Cardiac muscle cell (in vitro differentiated cells and primary cell): ENCODE results near the gene TMEM135. TPM values are rescaled to one million over a fixed set of nuclear protein-coding genes. Genes with fewer than 3 reads are reported as not detected.

Experiments
- DNase-seq, 2 donors: peaks; one replicate each; pipeline versions ENCODE4 v3.0.0 to v3.0.0-alpha.2; 2010 to 2017; ENCODE audit warnings: low read depth in 1 of 2, low spot score in 1 of 2
- H3K27ac ChIP-seq: fragments of 200-600 bp; sonication (generic); 2 replicates; pipeline ENCODE4 v1.5.1; 2016
- H3K27me3 ChIP-seq: fragments of 200-600 bp; sonication (generic); 2 replicates; pipeline ENCODE4 v1.6.0; 2016; ENCODE audit warnings: control low read depth
- H3K36me3 ChIP-seq: fragments of 200-600 bp; sonication (generic); 2 replicates; pipeline ENCODE4 v1.5.1; 2016; ENCODE audit warnings: control low read depth
- H3K4me1 ChIP-seq: fragments of 200-600 bp; sonication (generic); 2 replicates; pipeline ENCODE4 v1.8.1; 2017; ENCODE audit warnings: low read depth, mild to moderate bottlenecking, mixed run types
- H3K4me3 ChIP-seq: fragments of 200-600 bp; sonication (generic); 2 replicates; pipeline ENCODE4 v1.5.1; 2016; ENCODE audit warnings: mild to moderate bottlenecking
- H3K9me3 ChIP-seq: fragments of 200-600 bp; sonication (generic); 2 replicates; pipeline ENCODE4 v1.5.1; 2017; ENCODE audit warnings: low read depth, mild to moderate bottlenecking, control low read depth
- polyA plus RNA-seq: library from polyadenylated mRNA; unstranded; fragments of >200 nt; fragmentation: Nextera tagmentation; extraction: Ambion mirVana; gene quantifications from 2 replicates; pipeline ENCODE4 v1.2.1, GENCODE V29; 2016
- total RNA-seq: library from RNA; depleted of rRNA; stranded (reverse); fragments of >200 nt; gene quantifications from 2 replicates; pipeline ENCODE4 v1.2.3, GENCODE V29; 2016
- TF ChIP-seq, protein P1 (sequence below): IDR thresholded peaks from 2 replicates; pipeline ENCODE4 v1.5.1; 2012; ENCODE audit warnings: low read depth, mild to moderate bottlenecking, low read length

The TMEM135 gene
- total and polyA plus RNA-seq, 2 experiments from 2014 or later, result 25.2 to 28.8 TPM

DNA sequence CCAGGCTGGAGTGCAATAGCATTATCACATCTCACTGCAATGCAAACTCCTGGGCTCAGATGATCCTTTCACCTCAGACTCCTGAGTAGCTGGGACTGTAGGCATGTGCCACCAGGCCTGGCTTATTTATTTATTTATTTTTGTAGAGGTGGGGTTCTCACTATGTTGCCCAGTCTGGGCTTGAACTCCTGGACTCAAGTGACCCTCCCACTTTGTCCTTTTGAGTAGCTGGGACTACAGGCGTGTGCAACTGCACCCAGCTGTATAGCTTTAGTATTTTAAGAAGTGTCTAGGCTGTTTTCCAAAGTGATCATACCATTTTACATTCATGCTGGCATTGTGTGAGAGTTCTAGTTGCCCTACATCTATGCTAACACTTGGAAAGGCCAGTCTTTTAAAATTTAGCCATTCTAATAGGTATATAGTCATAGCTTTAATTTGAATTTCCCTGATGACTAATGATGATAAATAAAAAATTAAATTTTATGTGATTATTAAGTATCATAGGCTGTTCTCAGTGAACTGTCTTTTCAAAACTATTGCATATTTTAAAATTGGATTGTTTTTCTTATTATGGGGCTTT is 96.9 kb downstream of the TMEM135 start:
- Histone ChIP-seq H3K9me3 (no peaks in the 10 kb centered on the region), H3K27me3 (no peaks in the 10 kb centered on the region), H3K4me3 (no peak overlapping the region), H3K36me3 (no peaks in the 10 kb centered on the region), H3K4me1 (no peaks in the 10 kb centered on the region), H3K27ac (no peak overlapping the region)
- TF ChIP-seq, protein P1, sequence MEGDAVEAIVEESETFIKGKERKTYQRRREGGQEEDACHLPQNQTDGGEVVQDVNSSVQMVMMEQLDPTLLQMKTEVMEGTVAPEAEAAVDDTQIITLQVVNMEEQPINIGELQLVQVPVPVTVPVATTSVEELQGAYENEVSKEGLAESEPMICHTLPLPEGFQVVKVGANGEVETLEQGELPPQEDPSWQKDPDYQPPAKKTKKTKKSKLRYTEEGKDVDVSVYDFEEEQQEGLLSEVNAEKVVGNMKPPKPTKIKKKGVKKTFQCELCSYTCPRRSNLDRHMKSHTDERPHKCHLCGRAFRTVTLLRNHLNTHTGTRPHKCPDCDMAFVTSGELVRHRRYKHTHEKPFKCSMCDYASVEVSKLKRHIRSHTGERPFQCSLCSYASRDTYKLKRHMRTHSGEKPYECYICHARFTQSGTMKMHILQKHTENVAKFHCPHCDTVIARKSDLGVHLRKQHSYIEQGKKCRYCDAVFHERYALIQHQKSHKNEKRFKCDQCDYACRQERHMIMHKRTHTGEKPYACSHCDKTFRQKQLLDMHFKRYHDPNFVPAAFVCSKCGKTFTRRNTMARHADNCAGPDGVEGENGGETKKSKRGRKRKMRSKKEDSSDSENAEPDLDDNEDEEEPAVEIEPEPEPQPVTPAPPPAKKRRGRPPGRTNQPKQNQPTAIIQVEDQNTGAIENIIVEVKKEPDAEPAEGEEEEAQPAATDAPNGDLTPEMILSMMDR, result no peak
- DNase-seq, result no peak

DNA sequence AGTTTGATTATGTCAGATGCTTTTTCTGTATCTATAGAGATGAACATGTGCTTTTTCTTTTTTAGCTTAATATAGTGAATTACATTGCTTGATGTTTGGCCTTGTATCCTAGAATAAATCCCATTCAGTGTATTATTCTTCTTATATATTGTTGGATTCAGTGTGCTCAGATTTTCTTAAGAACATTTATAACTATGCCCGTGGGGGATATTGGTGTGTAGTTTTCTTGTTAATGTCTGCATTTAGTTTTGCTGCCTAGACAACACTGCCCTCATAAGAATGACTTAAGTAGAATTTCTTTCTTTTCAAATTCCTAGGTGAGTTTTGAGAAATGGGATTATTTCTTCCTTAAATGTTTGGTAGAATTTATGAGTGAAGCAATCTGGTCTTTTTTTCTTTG is 98.5 kb downstream of the TMEM135 start:
- Histone ChIP-seq H3K27ac (no peak overlapping the region), H3K4me1 (no peaks in the 10 kb centered on the region), H3K27me3 (no peaks in the 10 kb centered on the region), H3K9me3 (no peaks in the 10 kb centered on the region), H3K36me3 (no peaks in the 10 kb centered on the region), H3K4me3 (no peak overlapping the region)
- TF ChIP-seq, protein P1, result no peak
- DNase-seq, result no peak

DNA sequence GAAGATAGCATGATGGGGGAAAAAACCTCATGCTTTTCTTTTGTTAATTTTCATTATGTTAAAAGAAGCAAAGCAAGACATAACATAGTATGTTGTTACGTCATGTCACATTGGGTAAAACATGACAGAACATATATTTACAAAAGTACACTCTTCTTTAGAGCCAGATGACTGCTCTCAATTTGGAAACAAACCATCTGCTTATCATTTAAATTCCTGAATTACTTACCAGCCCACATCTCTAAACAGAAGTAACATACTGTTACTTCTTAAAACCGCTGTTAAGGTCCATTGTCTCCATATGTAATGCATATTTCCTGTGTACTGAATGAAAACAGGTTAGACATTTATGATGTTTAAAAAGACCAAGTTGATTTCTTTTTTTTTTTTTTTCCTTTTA is 100.0 kb downstream of the TMEM135 start:
- Histone ChIP-seq H3K4me1 (no peaks in the 10 kb centered on the region), H3K36me3 (no peaks in the 10 kb centered on the region), H3K27ac (no peak overlapping the region), H3K9me3 (no peaks in the 10 kb centered on the region), H3K4me3 (no peak overlapping the region), H3K27me3 (no peaks in the 10 kb centered on the region)
- DNase-seq, result peak in 1 of 2 donors; percentile 74
- TF ChIP-seq, protein P1, result no peak

DNA sequence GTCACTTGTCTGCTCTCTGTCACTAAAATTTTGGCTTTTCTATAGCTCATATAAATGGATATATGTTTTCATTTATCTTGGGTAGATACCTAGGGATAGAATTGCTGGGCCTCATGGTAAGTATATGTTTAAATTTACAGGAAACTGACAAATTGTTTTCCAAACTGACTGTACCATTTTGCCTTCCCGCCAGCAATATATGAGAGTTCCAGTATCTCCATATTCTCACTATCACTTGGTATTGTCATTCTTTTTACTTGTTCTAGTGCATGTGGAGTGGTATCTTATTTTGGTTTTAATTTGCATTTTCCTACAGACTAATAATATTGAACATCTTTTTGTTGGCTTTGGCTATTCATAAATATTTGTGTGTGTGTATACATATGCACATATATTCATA is 101.7 kb downstream of the TMEM135 start:
- Histone ChIP-seq H3K4me3 (no peak overlapping the region), H3K27ac (no peak overlapping the region), H3K9me3 (no peaks in the 10 kb centered on the region), H3K27me3 (no peaks in the 10 kb centered on the region), H3K4me1 (no peaks in the 10 kb centered on the region), H3K36me3 (no peaks in the 10 kb centered on the region)
- no peak for DNase-seq
- TF ChIP-seq, protein P1, result no peak

DNA sequence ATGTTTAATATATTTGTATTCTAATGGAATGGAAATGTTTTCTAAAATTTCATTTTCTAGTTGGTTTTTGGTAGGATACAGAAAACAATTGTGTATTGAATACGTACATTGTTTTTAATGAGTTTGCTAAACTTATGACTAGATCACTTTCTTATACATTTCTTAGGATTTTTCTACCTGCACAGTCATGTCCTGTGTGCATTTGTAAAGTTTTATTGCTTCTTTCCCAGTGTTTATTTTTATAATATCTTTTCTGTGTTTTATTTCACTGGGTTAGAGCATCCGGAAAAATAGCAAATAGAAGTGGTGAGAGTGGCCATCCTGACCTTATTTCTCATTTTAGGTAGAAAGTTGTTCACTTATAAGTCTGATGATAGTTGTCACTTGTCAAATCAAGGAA is 103.6 kb downstream of the TMEM135 start:
- no peak overlapping the region for H3K4me3 ChIP-seq
- no peaks in the 10 kb centered on the region for H3K9me3 ChIP-seq
- DNase-seq, result no peak
- no peaks in the 10 kb centered on the region for H3K4me1 ChIP-seq
- TF ChIP-seq, protein P1, result no peak
- H3K27ac ChIP-seq, result no peak overlapping the region
- H3K36me3 ChIP-seq, result no peaks in the 10 kb centered on the region
- H3K27me3 ChIP-seq, result no peaks in the 10 kb centered on the region
